Endothelial cell (in vitro differentiated cells): Measurements from ENCODE around the gene NUDT6. TPM values are rescaled to one million over a fixed set of nuclear protein-coding genes. Genes with fewer than 3 reads are reported as not detected.
A peak's percentile ranks its signal among the peaks of the same experiment; 100 is the strongest.
"Not testable (repeated sequence)": the region's sequence is repeated elsewhere in the genome, so short reads cannot be mapped to it uniquely, and the experiment has no call there.

Experiments
- DNase-seq: peaks from one replicate; pipeline ENCODE4 v3.0.0; 2021; ENCODE audit warnings: low spot score
- H3K27ac Mint-ChIP-seq: one replicate; pipeline ENCODE4 v1.8.0; 2021; ENCODE audit warnings: mixed read lengths, inconsistent platforms; ENCODE audit not compliant: unreplicated experiment
- H3K27me3 Mint-ChIP-seq: one replicate; pipeline ENCODE4 v1.8.0; 2021; ENCODE audit warnings: mild to moderate bottlenecking, moderate library complexity, mixed read lengths, inconsistent platforms; ENCODE audit not compliant: unreplicated experiment
- H3K36me3 Mint-ChIP-seq: one replicate; pipeline ENCODE4 v1.8.0; 2021; ENCODE audit warnings: mild to moderate bottlenecking, low read depth, mixed read lengths, inconsistent platforms; ENCODE audit not compliant: unreplicated experiment
- H3K4me1 Mint-ChIP-seq: one replicate; pipeline ENCODE4 v1.8.0; 2021; ENCODE audit warnings: mild to moderate bottlenecking, mixed read lengths, inconsistent platforms; ENCODE audit not compliant: unreplicated experiment
- H3K4me3 Mint-ChIP-seq: one replicate; pipeline ENCODE4 v1.8.0; 2021; ENCODE audit warnings: mild to moderate bottlenecking, mixed read lengths, inconsistent platforms; ENCODE audit not compliant: unreplicated experiment
- H3K9me3 Mint-ChIP-seq: one replicate; pipeline ENCODE4 v1.8.0; 2021; ENCODE audit warnings: mixed read lengths, inconsistent platforms; ENCODE audit not compliant: unreplicated experiment
- total RNA-seq: library from RNA; stranded (reverse); fragmentation: NEBNext Ultra II Directional; extraction: Animal tissue kit (Norgen Biotek cat#: 25700); gene quantifications from one replicate; pipeline ENCODE4 v1.2.1, GENCODE V29; 2021; ENCODE audit not compliant: unreplicated experiment
- TF ChIP-seq, protein P1 (sequence below): fragments of 200-600 bp; sonication (generic); IDR thresholded peaks from one replicate; pipeline ENCODE4 v1.5.0; 2021; ENCODE audit warnings: antibody characterized with exemption; ENCODE audit not compliant: unreplicated experiment

The NUDT6 gene
- total RNA-seq, 1 donor from 2014 or later: 6.5 TPM

DNA sequence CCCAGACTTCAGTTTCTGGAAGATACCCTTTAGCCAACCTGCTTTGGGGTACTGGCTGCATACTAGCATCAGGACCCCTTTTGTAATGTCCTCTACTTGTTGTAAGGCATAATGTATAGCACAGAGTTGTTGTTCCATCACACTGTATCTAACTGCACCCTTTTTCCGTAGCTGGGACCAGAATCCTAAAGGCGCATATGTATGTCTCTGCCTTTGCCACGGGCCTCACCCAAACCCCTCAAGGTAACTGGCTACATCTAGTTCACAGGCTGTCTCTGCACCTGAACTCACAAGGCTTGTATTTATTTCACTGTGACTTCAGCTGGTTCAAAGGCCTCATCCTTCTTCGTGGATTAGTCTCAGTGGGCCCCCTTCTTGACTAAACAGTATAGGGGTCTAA, 29.6 kb upstream of the NUDT6 start:
- H3K36me3 Mint-ChIP-seq: peaks cover 34% of the 10 kb centered on the region
- H3K4me1 Mint-ChIP-seq: no peaks in the 10 kb centered on the region
- H3K9me3 Mint-ChIP-seq: no peaks in the 10 kb centered on the region
- TF ChIP-seq, protein P1, sequence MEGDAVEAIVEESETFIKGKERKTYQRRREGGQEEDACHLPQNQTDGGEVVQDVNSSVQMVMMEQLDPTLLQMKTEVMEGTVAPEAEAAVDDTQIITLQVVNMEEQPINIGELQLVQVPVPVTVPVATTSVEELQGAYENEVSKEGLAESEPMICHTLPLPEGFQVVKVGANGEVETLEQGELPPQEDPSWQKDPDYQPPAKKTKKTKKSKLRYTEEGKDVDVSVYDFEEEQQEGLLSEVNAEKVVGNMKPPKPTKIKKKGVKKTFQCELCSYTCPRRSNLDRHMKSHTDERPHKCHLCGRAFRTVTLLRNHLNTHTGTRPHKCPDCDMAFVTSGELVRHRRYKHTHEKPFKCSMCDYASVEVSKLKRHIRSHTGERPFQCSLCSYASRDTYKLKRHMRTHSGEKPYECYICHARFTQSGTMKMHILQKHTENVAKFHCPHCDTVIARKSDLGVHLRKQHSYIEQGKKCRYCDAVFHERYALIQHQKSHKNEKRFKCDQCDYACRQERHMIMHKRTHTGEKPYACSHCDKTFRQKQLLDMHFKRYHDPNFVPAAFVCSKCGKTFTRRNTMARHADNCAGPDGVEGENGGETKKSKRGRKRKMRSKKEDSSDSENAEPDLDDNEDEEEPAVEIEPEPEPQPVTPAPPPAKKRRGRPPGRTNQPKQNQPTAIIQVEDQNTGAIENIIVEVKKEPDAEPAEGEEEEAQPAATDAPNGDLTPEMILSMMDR: no peak
- no peaks in the 10 kb centered on the region for H3K27me3 Mint-ChIP-seq
- no peak overlapping the region for H3K4me3 Mint-ChIP-seq
- DNase-seq: no peak
- H3K27ac Mint-ChIP-seq: no peak overlapping the region

DNA sequence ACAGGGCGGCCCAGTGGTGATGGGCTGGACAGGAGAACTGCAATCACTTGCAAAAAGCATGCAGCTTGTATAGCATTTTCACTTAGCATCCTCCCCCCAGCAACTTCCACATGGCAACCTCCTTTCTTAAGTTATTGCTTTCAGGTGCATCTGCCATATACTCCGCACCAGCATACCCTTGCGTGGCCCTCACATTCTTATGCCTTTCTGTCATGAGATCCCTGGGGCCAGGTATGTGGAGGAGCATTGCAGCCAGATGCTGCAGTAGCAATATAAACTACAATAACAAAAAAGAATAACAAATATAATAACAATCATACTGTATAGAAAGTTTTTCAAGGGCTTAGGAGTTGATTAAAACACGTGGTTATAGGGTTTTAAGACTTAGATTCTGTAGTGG, 26.3 kb upstream of the NUDT6 start:
- H3K36me3 Mint-ChIP-seq: peaks cover 48% of the 10 kb centered on the region
- H3K27me3 Mint-ChIP-seq: no peaks in the 10 kb centered on the region
- TF ChIP-seq, protein P1: no peak
- no peaks in the 10 kb centered on the region for H3K9me3 Mint-ChIP-seq
- no peak overlapping the region for H3K27ac Mint-ChIP-seq
- no peak for DNase-seq
- H3K4me3 Mint-ChIP-seq: no peak overlapping the region
- H3K4me1 Mint-ChIP-seq: no peaks in the 10 kb centered on the region

DNA sequence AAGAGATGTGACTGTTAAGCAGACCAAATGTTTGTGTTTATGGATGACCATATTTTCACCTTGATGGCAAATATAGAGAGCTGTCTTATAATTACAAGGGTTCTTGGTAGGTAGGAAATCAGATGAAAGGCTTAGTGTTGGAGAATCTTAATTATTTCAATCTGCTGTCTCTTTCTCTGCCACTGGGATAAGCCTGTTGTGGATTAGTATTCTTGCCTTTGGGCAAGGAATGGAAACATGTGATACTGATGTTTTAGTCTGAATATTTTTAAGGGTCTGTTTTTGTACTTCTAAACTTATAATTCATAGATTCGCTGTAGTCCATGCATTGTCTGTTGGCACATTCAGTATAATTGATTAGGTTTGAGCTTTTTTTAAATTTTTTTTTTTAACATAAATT, 23.7 kb upstream of the NUDT6 start:
- H3K9me3 Mint-ChIP-seq: no peaks in the 10 kb centered on the region
- TF ChIP-seq, protein P1: no peak
- H3K36me3 Mint-ChIP-seq: peaks cover 43% of the 10 kb centered on the region
- no peak overlapping the region for H3K4me3 Mint-ChIP-seq
- H3K27ac Mint-ChIP-seq: no peak overlapping the region
- H3K27me3 Mint-ChIP-seq: no peaks in the 10 kb centered on the region
- H3K4me1 Mint-ChIP-seq: no peaks in the 10 kb centered on the region
- DNase-seq: no peak

DNA sequence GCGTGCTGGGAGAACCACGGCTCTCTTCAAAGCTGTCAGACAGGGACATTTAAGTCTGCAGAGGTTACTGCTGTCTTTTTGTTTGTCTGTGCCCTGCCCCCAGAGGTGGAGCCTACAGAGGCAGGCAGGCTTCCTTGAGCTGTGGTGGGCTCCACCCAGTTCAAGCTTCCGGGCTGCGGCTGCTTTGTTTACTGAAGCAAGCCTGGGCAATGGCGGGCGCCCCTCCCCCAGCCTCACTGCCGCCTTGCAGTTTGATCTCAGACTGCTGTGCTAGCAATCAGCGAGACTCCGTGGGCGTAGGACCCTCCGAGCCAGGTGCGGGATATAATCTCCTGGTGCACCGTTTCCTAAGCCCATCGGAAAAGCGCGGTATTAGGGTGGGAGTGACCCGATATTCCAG, 22.7 kb upstream of the NUDT6 start:
- peaks cover 38% of the 10 kb centered on the region for H3K36me3 Mint-ChIP-seq
- H3K27me3 Mint-ChIP-seq, DNase-seq, H3K9me3 Mint-ChIP-seq, H3K27ac Mint-ChIP-seq, H3K4me1 Mint-ChIP-seq: not testable (repeated sequence)
- H3K4me3 Mint-ChIP-seq: peak overlapping the region; percentile 49

DNA sequence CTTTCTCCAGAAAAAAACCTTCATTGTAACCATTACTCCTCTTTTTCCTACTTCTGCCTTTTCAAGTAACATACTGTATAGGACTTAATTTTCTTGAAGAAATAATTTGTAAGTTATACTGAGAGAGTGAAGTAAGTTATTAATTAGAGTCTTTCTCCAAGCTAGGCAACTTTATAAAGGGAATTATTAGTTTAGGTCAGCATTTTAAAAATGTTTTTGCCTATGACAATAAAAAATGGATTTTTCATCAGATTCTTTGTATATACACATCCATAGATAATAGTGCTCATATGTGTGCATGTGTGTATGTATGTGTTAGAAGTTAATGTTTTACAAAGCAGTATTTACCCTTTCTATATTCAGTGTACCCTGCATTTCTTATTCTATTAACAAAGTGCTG, 10.4 kb upstream of the NUDT6 start:
- H3K27me3 Mint-ChIP-seq: no peaks in the 10 kb centered on the region
- TF ChIP-seq, protein P1: no peak
- no peaks in the 10 kb centered on the region for H3K9me3 Mint-ChIP-seq
- peaks cover 4% of the 10 kb centered on the region for H3K36me3 Mint-ChIP-seq
- H3K4me3 Mint-ChIP-seq: peak overlapping the region; percentile 5
- H3K27ac Mint-ChIP-seq: no peak overlapping the region
- DNase-seq: no peak
- no peaks in the 10 kb centered on the region for H3K4me1 Mint-ChIP-seq

DNA sequence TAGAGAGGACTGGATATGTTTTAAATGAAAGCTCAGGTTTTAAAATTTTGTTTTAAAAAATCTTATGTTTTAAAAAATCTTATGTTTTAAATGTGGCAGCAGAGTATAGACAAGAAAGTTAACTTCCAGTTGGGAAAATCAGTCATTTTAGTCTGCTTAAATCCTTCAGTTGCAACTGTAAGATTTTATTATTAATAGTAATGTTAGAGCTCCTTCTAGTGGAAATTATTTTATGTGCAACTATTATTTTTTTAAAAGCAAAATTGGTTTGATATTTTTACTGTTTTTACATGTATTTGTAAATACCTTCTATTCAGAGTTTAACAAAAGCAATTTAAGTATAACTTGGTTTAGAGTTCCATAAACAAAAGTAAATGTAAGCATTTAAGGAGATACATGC, 8.5 kb upstream of the NUDT6 start:
- peaks cover 4% of the 10 kb centered on the region for H3K36me3 Mint-ChIP-seq
- TF ChIP-seq, protein P1: peak; percentile 70
- no peak for DNase-seq
- no peaks in the 10 kb centered on the region for H3K27me3 Mint-ChIP-seq
- H3K9me3 Mint-ChIP-seq: no peaks in the 10 kb centered on the region
- no peaks in the 10 kb centered on the region for H3K4me1 Mint-ChIP-seq
- no peak overlapping the region for H3K4me3 Mint-ChIP-seq
- H3K27ac Mint-ChIP-seq: no peak overlapping the region
